DMS153 treated with DMSO at 0.1 percent for 48 hours (cell line): ENCODE measurements around the gene MKNK2.

Source experiments
- DNase-seq: peaks from one replicate; lab custom pipeline; 2025; ENCODE audit not compliant: unreplicated experiment; lab: John Stamatoyannopoulos, UW

MKNK2 gene

GRCh38 chr19:2033115-2033824 lies 17.8 kb downstream of the MKNK2 start:
- no peak for DNase-seq

- peak; percentile 31 for DNase-seq
Observed at GRCh38 chr19:2032296-2032941, 18.6 kb downstream of the MKNK2 start.

- DNase-seq = no peak
Observed at GRCh38 chr19:2027361-2027760, 23.7 kb downstream of the MKNK2 start.

GRCh38 chr19:2026770-2027169 lies 24.3 kb downstream of the MKNK2 start:
- DNase-seq = no peak

GRCh38 chr19:2022289-2022688 lies 28.8 kb downstream of the MKNK2 start:
- no peak for DNase-seq

GRCh38 chr19:2021453-2022140 lies 29.4 kb downstream of the MKNK2 start:
- no peak for DNase-seq

GRCh38 chr19:2018752-2019151 lies 32.3 kb downstream of the MKNK2 start:
- no peak for DNase-seq

GRCh38 chr19:2016041-2016807 lies 34.8 kb downstream of the MKNK2 start:
- DNase-seq = peak; percentile 3

- no peak for DNase-seq
Observed at GRCh38 chr19:2015608-2015950, 35.5 kb downstream of the MKNK2 start, which contains the start of gene BTBD2. Gene BTBD2 (minus strand): TSS chr19:2015714. CDS start chr19:2015703, 11 bp downstream.

GRCh38 chr19:2014731-2015607 lies 36.1 kb downstream of the MKNK2 start:
- DNase-seq = no peak

- no peak for DNase-seq
Observed at GRCh38 chr19:2014131-2014571, 36.9 kb downstream of the MKNK2 start.

- DNase-seq = no peak
Observed at GRCh38 chr19:2013683-2013961, 37.4 kb downstream of the MKNK2 start.

- no peak for DNase-seq
Observed at GRCh38 chr19:2012941-2013682, 37.9 kb downstream of the MKNK2 start.

GRCh38 chr19:2011169-2011568 lies 39.9 kb downstream of the MKNK2 start:
- DNase-seq = no peak

- DNase-seq = no peak
Observed at GRCh38 chr19:2010135-2010668, 40.8 kb downstream of the MKNK2 start.

GRCh38 chr19:2003874-2004273 lies 47.2 kb downstream of the MKNK2 start:
- no peak for DNase-seq

- DNase-seq = no peak
Observed at GRCh38 chr19:1999856-2000515, 51.1 kb downstream of the MKNK2 start.

GRCh38 chr19:1998712-1999708 lies 52.0 kb downstream of the MKNK2 start:
- no peak for DNase-seq
